Measurements from ENCODE around the gene FOXF2.

Gene FOXF2

GRCh38 chr6:1391800-1392309, 2.5 kb downstream of the FOXF2 start:
- FAIRE-seq, result no peak

- FAIRE-seq, result no peak
Observed at GRCh38 chr6:1392813-1393640, 3.7 kb downstream of the FOXF2 start.

- FAIRE-seq, result no peak
Observed at GRCh38 chr6:1393641-1394283, 4.4 kb downstream of the FOXF2 start.

GRCh38 chr6:1394514-1395463, 5.4 kb downstream of the FOXF2 start:
- FAIRE-seq, result no peak

GRCh38 chr6:1395506-1395905, 6.1 kb downstream of the FOXF2 start:
- FAIRE-seq, result no peak

- FAIRE-seq, result no peak
Observed at GRCh38 chr6:1395941-1396908, 6.8 kb downstream of the FOXF2 start.

- FAIRE-seq, result no peak
Observed at GRCh38 chr6:1396952-1397868, 7.8 kb downstream of the FOXF2 start.

GRCh38 chr6:1399085-1399780, 9.9 kb downstream of the FOXF2 start:
- no peak for FAIRE-seq

GRCh38 chr6:1400126-1400850, 10.9 kb downstream of the FOXF2 start:
- no peak for FAIRE-seq

GRCh38 chr6:1402369-1402768, 13.0 kb downstream of the FOXF2 start:
- FAIRE-seq, result no peak

GRCh38 chr6:1402868-1403267, 13.5 kb downstream of the FOXF2 start:
- no peak for FAIRE-seq

- FAIRE-seq, result no peak
Observed at GRCh38 chr6:1403851-1404712, 14.7 kb downstream of the FOXF2 start.

- no peak for FAIRE-seq
Observed at GRCh38 chr6:1404713-1405098, 15.3 kb downstream of the FOXF2 start.

GRCh38 chr6:1405221-1405620, 15.8 kb downstream of the FOXF2 start:
- FAIRE-seq, result no peak

- no peak for FAIRE-seq
Observed at GRCh38 chr6:1406306-1407072, 17.1 kb downstream of the FOXF2 start.

- FAIRE-seq, result no peak
Observed at GRCh38 chr6:1407499-1407990, 18.2 kb downstream of the FOXF2 start.

- no peak for FAIRE-seq
Observed at GRCh38 chr6:1409774-1410465, 20.5 kb downstream of the FOXF2 start.
